Measurements from ENCODE around the gene CDH15. TPM values are rescaled to one million over a fixed set of nuclear protein-coding genes. Genes with fewer than 3 reads are reported as not detected.

Gene CDH15
- total RNA-seq, 1 donor from 2014 or later = under 0.01 TPM

GRCh38 chr16:89172528-89173173 lies 1.1 kb downstream of the CDH15 start:
- no peak for TF ChIP-seq CTCF (IDR thresholded peaks at IDR 0.05; ENCODE audit: insufficient read depth, low read length, severe bottlenecking)
- H3K4me3 ChIP-seq (ENCODE audit: low read depth, low read length) = no peak overlapping the region
- H3K27me3 ChIP-seq (ENCODE audit: control insufficient read depth, insufficient read depth, low read length) = peaks cover 5% of the 10 kb centered on the region
- no peak for DNase-seq (ENCODE audit: low read depth)
- no peak for FAIRE-seq
- no peaks in the 10 kb centered on the region for H3K36me3 ChIP-seq (ENCODE audit: control insufficient read depth, insufficient read depth, low read length)

GRCh38 chr16:89173174-89173921 lies 1.8 kb downstream of the CDH15 start:
- Histone ChIP-seq H3K27me3 (ENCODE audit: control insufficient read depth, insufficient read depth, low read length) (peaks cover 5% of the 10 kb centered on the region), H3K36me3 (ENCODE audit: control insufficient read depth, insufficient read depth, low read length) (no peaks in the 10 kb centered on the region), H3K4me3 (ENCODE audit: low read depth, low read length) (no peak overlapping the region)
- no peak for TF ChIP-seq CTCF (IDR thresholded peaks at IDR 0.05; ENCODE audit: insufficient read depth, low read length, severe bottlenecking)
- DNase-seq (ENCODE audit: low read depth) (no peak), FAIRE-seq (no peak)

- TF ChIP-seq CTCF (IDR thresholded peaks at IDR 0.05; ENCODE audit: insufficient read depth, low read length, severe bottlenecking) = no peak
- no peak for DNase-seq (ENCODE audit: low read depth)
- H3K36me3 ChIP-seq (ENCODE audit: control insufficient read depth, insufficient read depth, low read length) = no peaks in the 10 kb centered on the region
- FAIRE-seq = no peak
- H3K4me3 ChIP-seq (ENCODE audit: low read depth, low read length) = no peak overlapping the region
- H3K27me3 ChIP-seq (ENCODE audit: control insufficient read depth, insufficient read depth, low read length) = peaks cover 5% of the 10 kb centered on the region
Measured at GRCh38 chr16:89174055-89174827, 2.7 kb downstream of the CDH15 start.

GRCh38 chr16:89174877-89175276 lies 3.3 kb downstream of the CDH15 start:
- no peak overlapping the region for H3K4me3 ChIP-seq (ENCODE audit: low read depth, low read length)
- H3K36me3 ChIP-seq (ENCODE audit: control insufficient read depth, insufficient read depth, low read length) = no peaks in the 10 kb centered on the region
- no peak for TF ChIP-seq CTCF (IDR thresholded peaks at IDR 0.05; ENCODE audit: insufficient read depth, low read length, severe bottlenecking)
- no peak for DNase-seq (ENCODE audit: low read depth)
- peaks cover 5% of the 10 kb centered on the region for H3K27me3 ChIP-seq (ENCODE audit: control insufficient read depth, insufficient read depth, low read length)
- no peak for FAIRE-seq

GRCh38 chr16:89175280-89176146 lies 4.0 kb downstream of the CDH15 start:
- Histone ChIP-seq H3K27me3 (ENCODE audit: control insufficient read depth, insufficient read depth, low read length) (peaks cover 5% of the 10 kb centered on the region), H3K4me3 (ENCODE audit: low read depth, low read length) (no peak overlapping the region), H3K36me3 (ENCODE audit: control insufficient read depth, insufficient read depth, low read length) (no peaks in the 10 kb centered on the region)
- TF ChIP-seq CTCF (IDR thresholded peaks at IDR 0.05; ENCODE audit: insufficient read depth, low read length, severe bottlenecking) = no peak
- FAIRE-seq = no peak
- DNase-seq (ENCODE audit: low read depth) = no peak

Data from bronchial epithelial cell (primary cell).